ENCODE data around the gene PCDH12.

Gene PCDH12

DNA sequence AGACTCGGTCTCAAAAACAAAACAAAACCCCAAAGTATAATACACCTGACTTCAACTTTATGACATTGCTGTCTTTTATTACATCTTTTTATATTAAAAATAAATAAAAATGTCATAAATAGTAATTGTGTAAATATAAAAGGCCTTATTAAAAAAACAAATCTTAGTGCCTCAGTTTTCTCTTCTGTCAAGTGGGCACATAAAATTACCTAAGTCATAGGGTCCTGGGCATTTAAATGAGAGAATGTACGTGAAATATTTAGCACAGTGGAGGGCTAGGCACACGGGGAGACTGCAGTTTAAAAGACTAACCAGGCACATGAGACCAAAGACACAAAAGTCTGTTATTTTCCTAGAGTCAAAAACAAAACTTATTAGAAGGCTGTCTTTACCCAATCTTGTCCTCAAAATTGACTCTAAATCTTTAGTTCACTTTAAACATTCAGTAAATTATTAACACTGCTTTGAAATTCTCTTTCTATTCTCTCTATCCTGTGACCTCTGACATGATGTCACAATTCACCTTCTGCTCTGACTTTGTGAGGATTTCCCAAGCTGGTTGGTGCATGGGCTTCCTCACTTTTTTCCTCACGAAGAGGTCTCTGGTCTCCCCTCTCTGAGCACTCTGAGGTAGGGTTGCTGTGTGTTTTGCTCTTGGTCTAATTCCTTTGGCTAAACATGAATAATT, 8.4 kb upstream of the PCDH12 start:
- no peak for DNase-seq

DNA sequence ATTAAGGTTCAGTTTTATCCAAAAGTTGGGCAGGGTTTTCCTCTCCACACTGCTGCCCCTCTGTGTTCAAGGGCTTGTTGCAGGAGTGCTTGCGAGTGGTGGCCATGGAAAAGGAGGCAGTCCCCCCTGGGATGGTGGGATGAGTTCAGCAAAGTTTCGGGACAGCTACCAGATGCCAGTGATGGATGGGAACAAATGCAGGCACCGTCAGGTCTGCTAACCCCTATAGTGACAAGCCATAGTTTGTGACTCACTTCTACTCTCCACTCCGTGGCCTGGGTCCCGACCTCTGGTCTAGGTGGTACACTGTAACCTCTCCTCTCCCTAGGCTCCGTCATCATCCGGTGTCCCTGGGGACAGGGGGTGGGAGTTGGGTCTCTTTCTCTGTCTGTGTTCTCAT, 7.1 kb upstream of the PCDH12 start:
- peak; percentile 52 for DNase-seq

GRCh38 chr5:141963701-141964100, 5.7 kb upstream of the PCDH12 start:
- DNase-seq = no peak

- DNase-seq = no peak
Observed at GRCh38 chr5:141961466-141961865, 3.5 kb upstream of the PCDH12 start.

DNA sequence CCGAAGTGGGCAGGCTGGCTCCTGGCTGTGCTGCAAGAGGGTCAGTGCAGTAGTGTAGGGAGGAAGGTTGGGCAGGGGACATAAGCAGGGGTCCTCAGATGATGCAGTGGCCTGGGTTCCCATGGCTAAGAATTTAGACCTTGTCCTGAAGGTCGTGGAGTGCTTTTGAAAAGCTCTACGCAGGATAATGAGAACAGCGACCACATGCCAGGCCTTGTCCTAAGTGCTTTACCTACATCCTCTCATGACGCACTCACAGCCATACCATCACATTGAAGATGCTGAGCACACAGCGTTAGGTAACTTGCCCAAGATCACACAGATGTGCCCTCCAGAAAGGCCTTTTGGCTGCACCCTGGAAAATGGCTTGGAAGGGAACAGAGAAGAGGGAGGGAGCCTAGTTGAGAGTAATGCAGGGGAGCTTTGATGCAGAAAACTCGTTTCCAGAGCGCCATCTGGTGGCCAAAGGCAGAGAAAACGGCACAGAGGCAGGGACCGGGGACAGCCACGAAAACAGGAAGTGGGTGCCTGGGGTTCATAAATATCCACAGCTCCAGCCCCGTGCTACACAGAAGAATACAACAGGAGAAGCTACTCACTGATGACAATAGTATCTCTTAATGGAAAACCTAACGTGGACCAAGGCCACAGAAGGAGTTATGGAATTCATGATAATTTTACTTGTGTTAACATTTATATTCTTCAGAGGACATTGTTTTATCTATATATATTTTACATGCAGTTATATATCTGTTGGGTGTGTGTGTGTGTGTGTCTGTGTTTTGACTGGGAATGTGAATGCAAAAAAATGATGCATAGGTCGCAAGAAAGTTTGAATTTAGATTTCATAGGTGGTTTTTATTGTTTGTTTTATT, 2.7 kb upstream of the PCDH12 start:
- DNase-seq = peak; percentile 94

GRCh38 chr5:141960018-141960417, 2.0 kb upstream of the PCDH12 start:
- DNase-seq = no peak

- DNase-seq = peak; percentile 44
Observed at GRCh38 chr5:141958546-141959172, 657 bp upstream of the PCDH12 start.

DNA sequence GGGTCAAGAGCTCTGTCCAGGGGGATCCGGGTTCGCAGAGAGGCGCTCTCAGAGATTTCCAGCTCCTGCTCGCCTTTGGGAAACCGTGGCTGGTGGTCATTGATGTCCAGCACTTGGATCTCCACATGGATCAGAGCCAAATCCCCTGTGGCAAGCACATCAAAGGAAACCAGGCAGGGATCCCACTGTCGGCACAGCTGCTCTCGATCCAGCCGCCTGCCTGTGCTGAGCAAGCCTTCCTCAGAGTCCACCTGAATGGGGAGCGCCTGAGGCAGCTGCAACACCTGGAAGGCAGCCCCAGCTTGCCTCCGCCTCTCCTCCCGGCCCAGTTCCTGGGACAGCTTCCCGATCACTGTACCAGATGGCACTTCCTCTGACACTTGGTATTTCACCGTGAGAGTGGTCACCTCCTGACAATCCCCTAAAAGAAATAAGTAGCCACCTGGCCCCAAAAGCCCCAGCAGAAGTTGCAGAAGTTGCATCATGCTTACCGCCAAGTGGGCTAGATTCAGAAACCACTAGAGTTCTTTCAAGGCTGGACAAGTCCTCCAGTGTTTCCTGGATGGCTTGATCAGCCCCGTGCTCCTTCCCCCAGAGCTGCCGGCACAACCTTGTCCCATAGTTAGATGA, 520 bp downstream of the PCDH12 start:
- DNase-seq = no peak

- DNase-seq = no peak
Observed at GRCh38 chr5:141954194-141954593, 3.8 kb downstream of the PCDH12 start.

- DNase-seq = no peak
Observed at GRCh38 chr5:141952020-141952419, 6.0 kb downstream of the PCDH12 start.

DNA sequence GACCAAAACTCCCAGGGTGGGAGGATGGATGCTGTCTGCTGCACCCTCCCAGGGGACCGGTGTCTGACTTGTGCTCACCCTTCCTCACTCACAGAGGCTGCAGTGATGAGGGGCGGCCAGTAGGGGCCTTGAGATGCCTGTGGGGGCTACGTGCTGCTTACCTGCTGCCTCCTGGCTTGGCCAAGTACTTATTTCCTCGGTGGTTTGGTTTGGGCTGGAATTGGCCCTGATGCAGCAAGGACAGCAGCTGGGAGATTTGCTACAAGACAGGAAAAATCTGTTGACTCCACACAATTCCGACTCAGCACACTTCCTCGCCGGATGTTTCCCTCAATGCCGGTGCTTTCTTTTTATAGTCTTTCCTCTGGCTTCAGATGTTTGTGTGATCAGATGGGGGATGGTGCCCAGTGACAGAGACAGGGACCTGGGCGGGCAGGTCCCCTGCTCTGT, 6.6 kb downstream of the PCDH12 start:
- peak; percentile 48 for DNase-seq

DNA sequence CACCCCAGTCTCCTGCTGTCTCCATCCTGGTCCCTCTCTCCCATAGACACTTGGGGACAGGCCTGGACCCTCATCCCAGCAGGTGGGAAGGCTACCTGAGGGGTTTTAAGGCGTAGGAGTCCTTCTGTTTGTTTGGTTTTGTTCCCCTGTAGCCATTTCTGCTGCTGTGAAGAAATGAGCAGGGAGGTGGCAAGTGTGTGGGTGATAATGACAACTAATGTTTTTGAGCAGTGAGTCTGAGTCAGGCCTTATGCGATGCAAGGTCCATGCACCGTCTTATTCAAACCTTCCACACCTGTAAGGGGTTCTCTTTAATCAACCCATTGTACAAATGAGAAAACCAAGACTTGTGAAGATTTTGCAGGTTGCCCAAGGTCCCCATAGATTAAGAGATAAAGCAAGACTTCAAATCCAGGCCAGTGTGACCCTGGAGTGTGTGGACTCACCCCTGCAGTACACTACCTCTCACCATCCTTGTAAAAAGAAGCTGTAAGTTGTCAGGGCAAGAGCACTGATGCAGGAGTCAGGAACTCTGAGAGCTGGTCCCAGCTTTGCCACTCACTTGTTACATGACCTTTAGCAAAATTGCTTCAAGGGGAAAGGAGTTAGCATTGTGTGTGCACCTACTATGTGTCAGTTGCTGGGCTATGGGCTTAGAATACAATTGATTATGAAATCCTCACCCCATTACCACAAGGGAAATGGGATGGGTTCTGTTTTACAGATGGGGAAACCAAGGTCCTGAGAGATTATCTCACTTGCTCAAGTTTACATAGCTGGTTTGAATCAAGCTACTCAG, 7.6 kb downstream of the PCDH12 start:
- DNase-seq = no peak

DNA sequence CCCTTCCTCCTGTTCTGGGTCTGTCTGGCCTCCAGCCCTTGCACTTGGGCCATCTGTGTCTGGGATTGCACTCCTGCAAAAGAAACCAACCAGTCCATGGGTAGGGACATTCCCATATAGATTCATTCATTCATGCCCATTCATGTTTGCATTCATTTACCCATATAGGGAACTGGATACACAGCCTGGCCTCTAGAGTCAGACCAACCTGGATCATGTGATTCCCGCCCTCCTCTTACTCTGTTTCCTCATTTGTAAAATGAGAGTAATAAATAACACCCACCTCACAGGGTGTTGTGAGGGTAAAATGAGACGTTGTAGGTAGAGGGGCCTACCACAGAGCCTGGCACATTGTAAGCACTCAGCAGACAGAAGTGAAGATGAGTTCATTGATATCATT, 8.5 kb downstream of the PCDH12 start:
- no peak for DNase-seq

DNA sequence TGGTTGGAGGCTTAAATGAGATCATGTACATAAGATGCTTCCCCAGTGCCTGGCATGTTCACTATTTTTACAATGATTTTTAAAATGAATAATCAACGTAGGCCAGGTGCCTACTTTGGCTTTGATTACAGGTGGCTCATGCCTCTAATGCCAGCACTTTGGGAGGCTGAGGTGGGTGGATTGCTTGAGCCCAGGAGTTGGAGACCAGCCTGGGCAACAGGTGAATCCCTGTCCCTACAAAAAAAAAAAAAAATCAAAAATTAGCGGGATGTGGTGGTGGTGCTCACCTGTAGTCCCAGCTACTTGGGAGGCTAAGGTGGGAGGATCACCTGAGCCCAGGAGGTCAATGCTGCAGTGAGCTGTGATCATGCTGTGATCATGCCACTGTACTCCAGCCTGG, 9.2 kb downstream of the PCDH12 start:
- no peak for DNase-seq

DNA sequence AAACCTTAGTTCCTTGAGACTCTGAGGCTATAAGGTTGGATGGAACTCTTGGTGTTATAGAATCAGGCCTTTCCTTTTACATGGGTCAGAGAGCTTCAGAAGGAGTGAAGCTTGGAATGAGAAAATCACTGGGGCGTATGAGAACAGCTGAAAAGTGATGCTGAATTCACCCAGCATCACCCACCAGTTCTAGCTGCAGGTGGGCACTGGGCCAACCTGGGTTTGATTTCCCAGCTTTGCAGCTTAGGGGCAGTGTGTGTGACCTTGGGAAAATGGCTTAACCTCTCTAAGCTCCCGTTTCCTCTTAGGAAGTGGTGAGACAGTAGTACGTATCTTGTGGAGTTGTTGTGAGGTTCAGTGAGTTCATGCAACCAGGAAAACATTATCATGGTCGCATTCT, 10.7 kb downstream of the PCDH12 start:
- no peak for DNase-seq

- peak; percentile 42 for DNase-seq
Observed at GRCh38 chr5:141945511-141946051, 12.4 kb downstream of the PCDH12 start.

DNA sequence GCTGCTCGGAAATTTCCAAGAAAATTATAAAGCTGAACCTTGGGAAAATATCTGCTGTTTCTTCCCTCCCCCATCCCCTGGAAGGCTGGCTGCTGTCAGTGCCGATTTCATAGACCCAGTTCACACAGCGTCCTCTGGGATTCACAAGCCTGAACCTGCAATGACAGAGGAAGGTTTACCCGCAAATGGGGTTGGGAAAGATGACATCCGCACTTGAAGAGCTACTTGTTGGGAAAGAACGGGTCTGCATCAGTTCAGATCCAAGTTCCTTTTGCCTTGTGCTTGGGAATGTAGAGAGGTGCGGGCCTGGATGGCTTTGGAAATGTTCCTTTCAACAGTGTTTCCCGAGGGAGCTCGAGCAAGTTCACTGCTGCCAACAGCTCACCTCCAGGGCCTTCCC, 13.9 kb downstream of the PCDH12 start:
- no peak for DNase-seq

- DNase-seq = no peak
Observed at GRCh38 chr5:141942185-141942857, 15.7 kb downstream of the PCDH12 start.

- no peak for DNase-seq
Observed at GRCh38 chr5:141941779-141942178, 16.2 kb downstream of the PCDH12 start.

DNA sequence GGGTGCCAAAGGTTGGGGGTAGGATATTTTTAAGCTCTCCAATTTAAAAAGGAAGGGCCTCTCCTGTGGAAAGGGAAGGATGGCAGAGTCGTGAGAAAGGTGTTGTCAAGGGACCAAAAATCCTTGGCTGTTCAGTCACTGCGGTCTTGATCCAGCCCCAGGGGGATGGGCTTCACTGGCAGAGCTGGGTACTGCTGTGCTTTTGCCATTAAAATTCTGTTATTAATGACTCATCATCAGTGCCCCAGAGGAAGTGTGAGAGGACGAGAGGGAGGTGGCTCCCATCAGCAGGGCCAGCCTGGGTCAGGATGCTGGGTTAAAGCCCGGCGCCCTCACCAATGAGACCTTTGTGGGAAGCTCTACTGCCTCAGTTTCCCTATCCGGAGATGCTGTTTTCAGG, 16.7 kb downstream of the PCDH12 start:
- no peak for DNase-seq

GRCh38 chr5:141940695-141941271, 17.2 kb downstream of the PCDH12 start:
- peak; percentile 62 for DNase-seq

Measured in femur (tissue), 1 donor.